Type B pancreatic cell (in vitro differentiated cells): Measurements from ENCODE around the gene SPAG6. TPM values are rescaled to one million over a fixed set of nuclear protein-coding genes. Genes with fewer than 3 reads are reported as not detected.

Source experiments
- DNase-seq: peaks from one replicate; pipeline ENCODE4 v3.0.0; 2021; ENCODE audit warnings: mixed read lengths; ENCODE audit not compliant: unreplicated experiment; ENCODE audit errors: extremely low spot score
- H3K27ac Mint-ChIP-seq: 2 replicates; pipeline ENCODE4 v1.8.0; 2021; ENCODE audit warnings: mild to moderate bottlenecking, mixed read lengths
- H3K27me3 Mint-ChIP-seq: 2 replicates; pipeline ENCODE4 v1.8.0; 2021; ENCODE audit warnings: mixed read lengths
- H3K36me3 Mint-ChIP-seq: 2 replicates; pipeline ENCODE4 v1.8.0; 2021; ENCODE audit warnings: mixed read lengths
- H3K4me1 Mint-ChIP-seq: one replicate; pipeline ENCODE4 v1.8.0; 2021; ENCODE audit warnings: mixed read lengths; ENCODE audit not compliant: unreplicated experiment
- H3K4me3 Mint-ChIP-seq: 2 replicates; pipeline ENCODE4 v1.8.0; 2021; ENCODE audit warnings: mild to moderate bottlenecking, mixed read lengths
- H3K9me3 Mint-ChIP-seq: 2 replicates; pipeline ENCODE4 v1.8.0; 2021; ENCODE audit warnings: mixed read lengths
- CTCF ChIP-seq: fragments of 200-600 bp; sonication (generic); conservative IDR thresholded peaks from 2 replicates; pipeline ENCODE4 v1.5.0; 2021; ENCODE audit warnings: antibody characterized with exemption, mild to moderate bottlenecking
- total RNA-seq: library from RNA; stranded (reverse); gene quantifications from 2 replicates; pipeline ENCODE4 v1.2.1, GENCODE V29; 2021; ENCODE audit warnings: low replicate concordance

Gene SPAG6
- total RNA-seq, 1 donor from 2014 or later: 6.6 TPM

- peak; percentile 48 for TF ChIP-seq CTCF
Measured at GRCh38 chr10:22319980-22320558, 25.2 kb upstream of the SPAG6 start.

DNA sequence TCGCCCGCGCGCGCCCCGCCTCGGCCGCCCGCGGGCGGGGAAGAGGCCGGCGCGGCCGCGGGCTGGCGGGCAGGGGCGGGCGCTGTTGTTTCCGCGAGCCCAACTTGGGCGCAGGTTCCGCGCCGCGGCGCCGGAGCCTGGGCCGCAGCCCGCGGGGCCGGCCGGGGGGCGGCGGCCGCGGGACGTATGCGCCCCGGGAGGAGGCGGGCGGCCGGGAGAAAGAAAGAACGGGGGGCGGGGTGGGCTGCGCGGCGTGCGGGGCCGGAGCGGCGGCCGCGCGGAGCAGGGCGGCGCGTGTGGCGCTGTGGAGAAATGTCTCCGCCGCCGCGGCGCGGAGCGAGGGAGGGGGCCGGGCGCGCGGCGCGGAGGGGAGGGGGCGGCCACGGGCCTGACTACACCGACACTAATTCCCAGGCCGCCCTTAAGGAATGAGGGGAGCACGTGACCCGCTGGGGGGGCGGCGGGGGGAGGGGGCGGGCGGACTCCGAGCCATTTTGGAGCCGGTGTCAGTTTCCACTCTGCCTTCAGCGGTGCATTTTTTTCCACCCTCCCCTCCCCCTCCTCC lies 24.6 kb upstream of the SPAG6 start, which contains the start of gene BMI1:
Gene BMI1, plus strand, starts transcription at position 509 of the 565 bp plus-strand sequence. CDS start 5,351 bp downstream, outside the sequence.
- Mint-ChIP-seq H3K4me3 (peak within 1 kb of the TSS; percentile 94), H3K36me3 (peaks cover 4% of the 10 kb centered on the region), H3K27me3 (peaks cover 61% of the 10 kb centered on the region), H3K4me1 (peaks cover 51% of the 10 kb centered on the region), H3K9me3 (no peaks in the 10 kb centered on the region), H3K27ac (peak within 1 kb of the TSS; percentile 92)
- peak; percentile 11 for TF ChIP-seq CTCF
- DNase-seq: peak; percentile 84

More at GRCh38 chr10:22319980-22320558, 25.2 kb upstream of the SPAG6 start:
- Mint-ChIP-seq H3K9me3 (no peaks in the 10 kb centered on the region), H3K4me1 (peaks cover 54% of the 10 kb centered on the region), H3K27ac (peak overlapping the region; percentile 92), H3K36me3 (peaks cover 4% of the 10 kb centered on the region), H3K27me3 (peaks cover 67% of the 10 kb centered on the region), H3K4me3 (peak overlapping the region; percentile 94)
- no peak for DNase-seq

GRCh38 chr10:22321156-22321923 lies 24.0 kb upstream of the SPAG6 start:
- peaks cover 64% of the 10 kb centered on the region for H3K27me3 Mint-ChIP-seq
- peaks cover 56% of the 10 kb centered on the region for H3K4me1 Mint-ChIP-seq
- H3K4me3 Mint-ChIP-seq: peak overlapping the region; percentile 86
- no peaks in the 10 kb centered on the region for H3K9me3 Mint-ChIP-seq
- peaks cover 4% of the 10 kb centered on the region for H3K36me3 Mint-ChIP-seq
- peak; percentile 83 for DNase-seq
- TF ChIP-seq CTCF: peak; percentile 0
- H3K27ac Mint-ChIP-seq: no peak overlapping the region

GRCh38 chr10:22321924-22322640 lies 23.2 kb upstream of the SPAG6 start:
- DNase-seq: no peak
- no peak for TF ChIP-seq CTCF
- peaks cover 52% of the 10 kb centered on the region for H3K4me1 Mint-ChIP-seq
- H3K9me3 Mint-ChIP-seq: no peaks in the 10 kb centered on the region
- H3K4me3 Mint-ChIP-seq: peak overlapping the region; percentile 93
- peaks cover 64% of the 10 kb centered on the region for H3K27me3 Mint-ChIP-seq
- peak overlapping the region; percentile 89 for H3K27ac Mint-ChIP-seq
- H3K36me3 Mint-ChIP-seq: peaks cover 7% of the 10 kb centered on the region

GRCh38 chr10:22322641-22323160 lies 22.6 kb upstream of the SPAG6 start:
- H3K4me1 Mint-ChIP-seq: peaks cover 46% of the 10 kb centered on the region
- H3K9me3 Mint-ChIP-seq: no peaks in the 10 kb centered on the region
- peaks cover 11% of the 10 kb centered on the region for H3K36me3 Mint-ChIP-seq
- peak overlapping the region; percentile 93 for H3K4me3 Mint-ChIP-seq
- H3K27ac Mint-ChIP-seq: peak overlapping the region; percentile 89
- H3K27me3 Mint-ChIP-seq: peaks cover 64% of the 10 kb centered on the region
- TF ChIP-seq CTCF: no peak
- no peak for DNase-seq
